Hepatocyte (in vitro differentiated cells): ENCODE results near the gene PLXNB1. TPM values are rescaled to one million over a fixed set of nuclear protein-coding genes. Genes with fewer than 3 reads are reported as not detected.

Experiments used
- DNase-seq: peaks from one replicate; pipeline ENCODE4 v3.0.0-alpha.2; 2016; ENCODE audit warnings: low spot score
- H2AFZ ChIP-seq: fragments of 200-600 bp; sonication (generic); 2 replicates; pipeline ENCODE4 v1.6.0; 2016; ENCODE audit warnings: antibody characterized with exemption, mild to moderate bottlenecking
- H3K27ac ChIP-seq: fragments of 200-600 bp; sonication (generic); 2 replicates; pipeline ENCODE4 v1.5.1; 2016; ENCODE audit warnings: mild to moderate bottlenecking
- H3K27me3 ChIP-seq: fragments of 200-600 bp; sonication (generic); 2 replicates; pipeline ENCODE4 v1.6.1; 2016
- H3K36me3 ChIP-seq: fragments of 200-600 bp; sonication (generic); replicated peaks from 2 replicates; pipeline ENCODE4 v1.5.1; 2016; ENCODE audit warnings: low read depth; ENCODE audit not compliant: insufficient read depth
- H3K4me1 ChIP-seq: fragments of 200-600 bp; sonication (generic); 2 replicates; pipeline ENCODE4 v1.5.1; 2016; ENCODE audit warnings: mild to moderate bottlenecking, moderate library complexity; ENCODE audit not compliant: insufficient read depth
- H3K4me2 ChIP-seq: fragments of 200-600 bp; sonication (generic); 2 replicates; pipeline ENCODE4 v1.6.0; 2016
- H3K4me3 ChIP-seq: fragments of 200-600 bp; sonication (generic); 2 replicates; pipeline ENCODE4 v1.5.1; 2016; ENCODE audit warnings: mild to moderate bottlenecking
- H3K79me2 ChIP-seq: fragments of 200-600 bp; sonication (generic); 2 replicates; pipeline ENCODE4 v1.6.0; 2017; ENCODE audit warnings: mild to moderate bottlenecking
- H3K9me2 ChIP-seq: fragments of 200-600 bp; sonication (generic); replicated peaks from 2 replicates; pipeline ENCODE4 v1.6.0; 2017; ENCODE audit warnings: mild to moderate bottlenecking; ENCODE audit not compliant: insufficient read depth
- H3K9me3 ChIP-seq: fragments of 200-600 bp; sonication (generic); 2 replicates; pipeline ENCODE4 v1.5.1; 2016; ENCODE audit warnings: low read depth, mild to moderate bottlenecking
- H4K20me1 ChIP-seq: fragments of 200-600 bp; sonication (generic); 2 replicates; pipeline ENCODE4 v1.6.0; 2016; ENCODE audit warnings: mild to moderate bottlenecking; ENCODE audit not compliant: insufficient read depth, poor library complexity, severe bottlenecking
- CTCF ChIP-seq: fragments of 200-600 bp; sonication (generic); IDR thresholded peaks from 2 replicates; pipeline ENCODE4 v1.5.1; 2016; ENCODE audit warnings: antibody characterized with exemption, mild to moderate bottlenecking; ENCODE audit not compliant: poor library complexity
- EZH2 ChIP-seq: fragments of 200-600 bp; sonication (generic); IDR thresholded peaks from 2 replicates; pipeline ENCODE4 v1.6.1; 2016; ENCODE audit warnings: antibody characterized with exemption, mild to moderate bottlenecking, borderline replicate concordance
- EZH2phosphoT487 ChIP-seq: fragments of 200-600 bp; sonication (generic); IDR thresholded peaks from one replicate; pipeline ENCODE4 v1.6.1; 2018; ENCODE audit warnings: antibody characterized with exemption, mild to moderate bottlenecking, low read depth, moderate library complexity; ENCODE audit not compliant: unreplicated experiment, severe bottlenecking
- WGBS: methylation state at CpG from one replicate; pipeline ENCODE4 v1.1.6; 2016; ENCODE audit warnings: low lambda C conversion rate; ENCODE audit errors: missing lambda C conversion rate; 5-methylcytosine and 5-hydroxymethylcytosine counted together
- polyA plus RNA-seq: library from polyadenylated mRNA; unstranded; fragments of >200 nt; fragmentation: Nextera tagmentation; extraction: Ambion mirVana; gene quantifications from 2 replicates; pipeline ENCODE4 v1.2.1, GENCODE V29; 2016
- total RNA-seq: library from RNA; depleted of rRNA; stranded (reverse); fragments of >200 nt; gene quantifications from 2 replicates; pipeline ENCODE4 v1.2.3, GENCODE V29; 2014

PLXNB1 gene
- total and polyA plus RNA-seq, 2 experiments from 2014 or later, result 71.3 to 74.5 TPM

- H3K9me2 ChIP-seq, result no peaks in the 10 kb centered on the region
- no peak overlapping the region for H3K4me2 ChIP-seq
- H3K9me3 ChIP-seq, result no peaks in the 10 kb centered on the region
- peaks cover 33% of the 10 kb centered on the region for H3K4me1 ChIP-seq
- H4K20me1 ChIP-seq, result peaks cover 10% of the 10 kb centered on the region
- no peaks in the 10 kb centered on the region for H3K36me3 ChIP-seq
- H2AFZ ChIP-seq, result no peak overlapping the region
- no peak for TF ChIP-seq EZH2
- H3K79me2 ChIP-seq, result peaks cover 46% of the 10 kb centered on the region
- no peaks in the 10 kb centered on the region for H3K27me3 ChIP-seq
- H3K27ac ChIP-seq, result no peak overlapping the region
- no peak overlapping the region for H3K4me3 ChIP-seq
- no peak for DNase-seq
- WGBS, result 91% methylated on average over 4 of the region's 4 CpGs
These were observed 7.9 kb upstream of the PLXNB1 start for GRCh38 chr3:48437812-48438211.

GRCh38 chr3:48436855-48437254 lies 7.0 kb upstream of the PLXNB1 start:
- 95% methylated on average over 7 of the region's 7 CpGs for WGBS
- no peaks in the 10 kb centered on the region for H3K36me3 ChIP-seq
- H3K4me1 ChIP-seq, result peaks cover 40% of the 10 kb centered on the region
- H3K79me2 ChIP-seq, result peaks cover 48% of the 10 kb centered on the region
- DNase-seq, result no peak
- no peak overlapping the region for H2AFZ ChIP-seq
- H4K20me1 ChIP-seq, result peaks cover 8% of the 10 kb centered on the region
- no peak overlapping the region for H3K27ac ChIP-seq
- no peak for TF ChIP-seq EZH2
- no peak for TF ChIP-seq EZH2phosphoT487
- TF ChIP-seq CTCF, result no peak
- no peak overlapping the region for H3K4me2 ChIP-seq
- H3K9me2 ChIP-seq, result no peaks in the 10 kb centered on the region
- H3K27me3 ChIP-seq, result no peaks in the 10 kb centered on the region
- H3K9me3 ChIP-seq, result no peaks in the 10 kb centered on the region
- no peak overlapping the region for H3K4me3 ChIP-seq

GRCh38 chr3:48436477-48436787 lies 6.5 kb upstream of the PLXNB1 start:
- no peaks in the 10 kb centered on the region for H3K9me2 ChIP-seq
- H3K36me3 ChIP-seq, result no peaks in the 10 kb centered on the region
- WGBS, result 62% methylated on average over 1 of the region's 1 CpG
- H3K4me1 ChIP-seq, result peaks cover 40% of the 10 kb centered on the region
- no peak overlapping the region for H3K4me2 ChIP-seq
- H3K79me2 ChIP-seq, result peaks cover 48% of the 10 kb centered on the region
- DNase-seq, result no peak
- TF ChIP-seq CTCF, result no peak
- TF ChIP-seq EZH2, result no peak
- H3K27ac ChIP-seq, result no peak overlapping the region
- no peaks in the 10 kb centered on the region for H3K9me3 ChIP-seq
- no peak overlapping the region for H2AFZ ChIP-seq
- peaks cover 3% of the 10 kb centered on the region for H4K20me1 ChIP-seq
- no peaks in the 10 kb centered on the region for H3K27me3 ChIP-seq
- H3K4me3 ChIP-seq, result no peak overlapping the region

GRCh38 chr3:48435774-48436476 lies 6.0 kb upstream of the PLXNB1 start:
- H4K20me1 ChIP-seq, result no peaks in the 10 kb centered on the region
- no peak overlapping the region for H3K4me3 ChIP-seq
- H2AFZ ChIP-seq, result no peak overlapping the region
- H3K9me2 ChIP-seq, result no peaks in the 10 kb centered on the region
- 51% methylated on average over 7 of the region's 7 CpGs for WGBS
- H3K4me1 ChIP-seq, result peaks cover 40% of the 10 kb centered on the region
- H3K27me3 ChIP-seq, result no peaks in the 10 kb centered on the region
- peak; percentile 92 for DNase-seq
- H3K4me2 ChIP-seq, result no peak overlapping the region
- peaks cover 48% of the 10 kb centered on the region for H3K79me2 ChIP-seq
- H3K9me3 ChIP-seq, result no peaks in the 10 kb centered on the region
- no peaks in the 10 kb centered on the region for H3K36me3 ChIP-seq
- peak; percentile 100 for TF ChIP-seq CTCF
- TF ChIP-seq EZH2, result no peak
- peak overlapping the region; percentile 95 for H3K27ac ChIP-seq
